Adipose tissue (tissue), 3 donors: ENCODE results near the gene NUDC. TPM values are rescaled to one million over a fixed set of nuclear protein-coding genes. Genes with fewer than 3 reads are reported as not detected.
"Not testable (repeated sequence)": the region's sequence is repeated elsewhere in the genome, so short reads cannot be mapped to it uniquely, and the experiment has no call there.

Experiments used
- H3K27ac ChIP-seq: one replicate; pipeline ENCODE4 v1.5.1; 2013; ENCODE audit warnings: low read depth, low read length
- WGBS, 3 donors: extraction: QIAGEN DNeasy Blood & Tissue Kit; methylation state at CpG; one replicate each; pipeline ENCODE4 v1.1.7; 2013; 5-methylcytosine and 5-hydroxymethylcytosine counted together
- polyA plus RNA-seq, 3 donors: library from polyadenylated mRNA; stranded (reverse); fragments of 200-250 nt; gene quantifications; one replicate each; pipeline ENCODE4 v1.2.3, GENCODE V29; 2013
- donor health status: healthy with polysubstance abuse.
- donor health status: Bipolar disorder and iron deficiency.
- donor health status: healthy.

Gene NUDC
- polyA plus RNA-seq, 3 donors, result 36.1 to 49.8 (median 45.1) TPM

GRCh38 chr1:26972390-26972789 is 50.8 kb downstream of the NUDC start:
- 31 to 52% (median 33%) methylated on average over 6 of the region's 6 CpGs for WGBS, 3 donors
- H3K27ac ChIP-seq, result no peak overlapping the region

GRCh38 chr1:26972821-26973220 is 51.3 kb downstream of the NUDC start:
- H3K27ac ChIP-seq, result no peak overlapping the region
- WGBS, 3 donors, result 83 to 90% (median 90%) methylated on average over 4 of the region's 4 CpGs

- no peak overlapping the region for H3K27ac ChIP-seq
- WGBS, 3 donors, result 66 to 90% (median 90%) methylated on average over 3 of the region's 3 CpGs
Observed at GRCh38 chr1:26976621-26977510, 55.3 kb downstream of the NUDC start.

- H3K27ac ChIP-seq, result no peak overlapping the region
- 48 to 82% (median 60%) methylated on average over 2 of the region's 2 CpGs for WGBS, 3 donors
Observed at GRCh38 chr1:26978901-26979300, 57.4 kb downstream of the NUDC start.

GRCh38 chr1:26981146-26981846 is 59.8 kb downstream of the NUDC start:
- H3K27ac ChIP-seq, result no peak overlapping the region
- 71 to 80% (median 73%) methylated on average over 3 of the region's 3 CpGs for WGBS, 3 donors

GRCh38 chr1:26983863-26984262 is 62.3 kb downstream of the NUDC start:
- WGBS, 3 donors, result 54 to 85% (median 55%) methylated on average over 5 of the region's 5 CpGs
- no peak overlapping the region for H3K27ac ChIP-seq

GRCh38 chr1:26984291-26984690 is 62.7 kb downstream of the NUDC start:
- H3K27ac ChIP-seq, result no peak overlapping the region
- WGBS, 3 donors, result 75 to 88% (median 79%) methylated on average over 8 of the region's 8 CpGs

GRCh38 chr1:26986658-26987057 is 65.1 kb downstream of the NUDC start:
- 48 to 57% (median 54%) methylated on average over 2 of the region's 2 CpGs for WGBS, 3 donors
- H3K27ac ChIP-seq, result no peak overlapping the region

- 73 to 92% (median 76%) methylated on average over 12 of the region's 12 CpGs for WGBS, 3 donors
- not testable (repeated sequence) for H3K27ac ChIP-seq
Observed at GRCh38 chr1:26989403-26990109, 68.0 kb downstream of the NUDC start.

- no peak overlapping the region for H3K27ac ChIP-seq
- 34 to 59% (median 37%) methylated on average over 10 of the region's 10 CpGs for WGBS, 3 donors
Observed at GRCh38 chr1:26991310-26992116, 70.0 kb downstream of the NUDC start.

- WGBS, 3 donors, result 0 to 1% (median 1%) methylated on average over 39 to 56 of the region's 61 CpGs
- H3K27ac ChIP-seq, result no peak within 1 kb of the TSS
Observed at GRCh38 chr1:26993237-26994019, 71.9 kb downstream of the NUDC start, which contains the start of gene TRNP1. TRNP1 (plus strand) TSS chr1:26993692; CDS start chr1:26993787, 95 bp downstream.

- no peak overlapping the region for H3K27ac ChIP-seq
- 1 to 3% (median 2%) methylated on average over 54 to 94 of the region's 97 CpGs for WGBS, 3 donors
Observed at GRCh38 chr1:26994020-26994786, 72.7 kb downstream of the NUDC start.

GRCh38 chr1:26994787-26995517 is 73.4 kb downstream of the NUDC start:
- H3K27ac ChIP-seq, result no peak overlapping the region
- WGBS, 3 donors, result 40 to 49% (median 47%) methylated on average over 15 of the region's 15 CpGs

GRCh38 chr1:26996024-26996423 is 74.5 kb downstream of the NUDC start:
- WGBS, 3 donors, result 53 to 74% (median 63%) methylated on average over 1 of the region's 1 CpG
- H3K27ac ChIP-seq, result no peak overlapping the region
